Tongue (tissue), 2 donors: ENCODE measurements around the gene IRGQ. TPM values are rescaled to one million over a fixed set of nuclear protein-coding genes. Genes with fewer than 3 reads are reported as not detected.
"Not testable (repeated sequence)": the region's sequence is repeated elsewhere in the genome, so short reads cannot be mapped to it uniquely, and the experiment has no call there.

Experiments
- DNase-seq: peaks from one replicate; pipeline ENCODE4 v3.0.0-alpha.2; 2015
- total RNA-seq: library from RNA; depleted of rRNA; stranded (reverse); fragments of >200 nt; gene quantifications from one replicate; pipeline ENCODE4 v1.2.3, GENCODE V29; 2014

The IRGQ gene
- 26.0 TPM for total RNA-seq

GRCh38 chr19:43595999-43596841 lies at the start of gene IRGQ, which contains the start of gene ZNF576:
TSS of gene IRGQ (minus strand) at chr19:43596134. CDS start at chr19:43595338, 796 bp downstream.
TSS of gene ZNF576 (plus strand) at chr19:43596595. CDS start at chr19:43597109, 514 bp downstream.
- DNase-seq, result peak; percentile 100

DNA sequence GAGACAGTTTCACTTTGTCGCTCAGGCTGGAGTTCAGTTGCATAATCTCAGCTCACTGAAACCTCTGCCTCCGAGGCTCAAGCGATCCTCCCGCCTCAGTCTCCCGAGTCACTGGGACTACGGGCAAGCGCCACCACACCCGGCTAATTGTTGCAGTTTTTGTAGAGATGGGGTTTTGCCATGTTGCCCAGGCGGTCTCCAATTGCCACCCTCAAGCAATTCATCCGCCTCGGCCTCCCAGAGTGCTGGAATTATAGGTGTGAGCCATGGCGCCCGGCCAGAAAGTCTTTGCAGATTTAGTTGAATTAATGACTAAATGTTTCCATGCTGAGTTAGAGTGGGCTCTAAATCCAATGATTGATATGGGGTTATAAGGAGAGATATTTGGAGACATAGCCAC lies 48.2 kb upstream of the IRGQ start:
- DNase-seq, result no peak

DNA sequence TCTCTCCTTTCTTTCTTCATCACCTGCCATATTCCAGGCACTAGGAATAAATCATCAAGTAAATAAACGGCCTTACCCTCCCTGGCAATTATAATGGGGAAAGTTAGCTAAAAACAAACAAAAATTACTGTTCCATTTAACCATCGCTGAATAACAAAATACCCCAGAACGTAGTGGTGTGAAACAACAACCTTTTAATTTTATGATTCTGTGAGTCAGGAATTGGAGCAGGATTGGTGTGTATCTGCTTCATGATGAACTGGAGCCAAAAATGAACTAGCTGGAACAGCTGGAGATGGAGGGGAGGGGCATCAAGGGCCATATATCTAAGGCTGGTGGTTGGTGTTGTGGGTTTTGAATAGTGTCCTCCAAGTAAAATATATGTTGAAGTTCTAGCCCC lies 47.4 kb upstream of the IRGQ start:
- no peak for DNase-seq

DNA sequence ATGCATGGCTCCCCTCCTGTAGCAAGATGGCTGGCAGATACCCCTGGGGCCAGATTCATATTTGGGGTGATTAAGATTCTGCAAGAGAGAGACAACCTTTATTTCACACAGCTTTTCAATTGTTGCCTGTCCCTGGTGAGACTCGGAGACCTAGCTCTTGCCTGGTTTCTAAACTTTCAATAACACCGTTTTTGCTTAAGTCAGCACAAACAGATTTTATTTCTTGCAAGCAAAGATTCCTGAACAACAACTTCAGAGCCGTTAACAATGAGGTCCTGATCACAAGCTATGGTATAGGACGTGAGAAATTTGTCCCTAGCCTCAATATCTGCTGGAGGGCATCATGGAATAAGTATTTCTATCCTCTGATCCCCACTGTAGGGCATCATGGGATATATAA lies 46.6 kb upstream of the IRGQ start:
- DNase-seq, result no peak

DNA sequence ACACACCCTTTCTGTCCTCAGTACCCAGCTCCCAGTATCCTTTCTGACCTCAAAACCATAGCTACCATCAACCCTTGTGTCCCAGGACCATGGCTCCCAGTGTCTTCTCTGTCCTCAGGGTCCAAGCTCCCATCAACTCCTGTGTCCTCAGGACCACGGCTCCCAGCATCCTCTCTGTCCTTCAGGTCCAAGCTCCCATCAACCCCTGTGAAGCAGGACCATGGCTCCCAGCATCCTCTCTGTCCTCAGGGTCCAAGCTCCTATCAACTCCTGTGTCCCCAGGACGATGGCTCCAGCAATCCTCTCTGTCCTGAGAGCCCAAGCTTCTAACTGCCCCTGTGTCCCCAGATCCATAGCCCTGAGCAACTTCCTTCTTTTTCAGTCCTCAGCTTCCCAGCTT lies 45.4 kb upstream of the IRGQ start:
- no peak for DNase-seq

DNA sequence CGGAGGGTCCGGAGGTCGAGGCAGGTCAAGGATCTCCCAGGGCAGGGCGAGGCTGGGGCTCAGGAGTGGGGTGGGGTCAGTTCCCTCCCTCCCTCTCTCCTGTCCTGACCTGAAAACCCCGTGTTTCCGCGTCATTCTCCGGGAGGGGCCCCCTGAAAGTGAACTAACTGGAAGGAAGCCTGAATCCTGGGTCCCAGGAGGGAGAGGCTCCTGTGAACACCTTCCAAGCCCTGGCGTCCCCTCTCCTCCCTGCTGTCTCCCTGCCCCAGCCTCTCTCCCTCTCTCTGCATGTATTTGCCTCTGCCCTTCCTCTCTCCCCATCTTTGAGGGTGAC lies 44.5 kb upstream of the IRGQ start:
- DNase-seq, result no peak

- DNase-seq, result peak; percentile 45
These were observed 43.8 kb upstream of the IRGQ start, which contains the start of gene CADM4 for GRCh38 chr19:43639519-43640423. TSS of gene CADM4 (minus strand) at chr19:43639850. CDS start at chr19:43639790, 60 bp downstream.

DNA sequence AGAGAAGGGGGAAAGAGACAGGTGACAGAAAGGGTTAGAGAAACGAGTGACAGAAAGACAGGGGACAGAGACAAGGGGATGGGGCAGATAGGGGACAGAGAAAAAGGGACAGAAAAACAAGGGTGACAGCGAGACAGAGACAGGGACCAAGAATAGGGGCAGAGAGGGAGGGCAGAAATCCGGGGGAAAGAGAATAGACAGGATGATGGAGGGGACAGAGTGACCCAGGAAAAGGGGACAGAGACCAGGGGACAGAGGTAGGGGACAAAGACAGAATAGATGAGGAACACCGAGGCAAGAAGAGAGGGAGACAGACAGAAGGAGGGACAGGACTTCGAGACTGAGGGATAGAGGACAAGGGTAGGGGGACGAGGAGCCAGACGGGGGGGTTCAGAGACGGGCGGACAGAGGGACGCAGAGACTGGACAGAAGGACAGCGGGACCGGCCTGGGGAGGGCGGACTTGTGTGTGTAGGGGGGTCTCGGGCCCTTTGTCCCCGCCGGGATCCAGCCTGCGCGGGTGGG lies 43.1 kb upstream of the IRGQ start:
- no peak for DNase-seq

DNA sequence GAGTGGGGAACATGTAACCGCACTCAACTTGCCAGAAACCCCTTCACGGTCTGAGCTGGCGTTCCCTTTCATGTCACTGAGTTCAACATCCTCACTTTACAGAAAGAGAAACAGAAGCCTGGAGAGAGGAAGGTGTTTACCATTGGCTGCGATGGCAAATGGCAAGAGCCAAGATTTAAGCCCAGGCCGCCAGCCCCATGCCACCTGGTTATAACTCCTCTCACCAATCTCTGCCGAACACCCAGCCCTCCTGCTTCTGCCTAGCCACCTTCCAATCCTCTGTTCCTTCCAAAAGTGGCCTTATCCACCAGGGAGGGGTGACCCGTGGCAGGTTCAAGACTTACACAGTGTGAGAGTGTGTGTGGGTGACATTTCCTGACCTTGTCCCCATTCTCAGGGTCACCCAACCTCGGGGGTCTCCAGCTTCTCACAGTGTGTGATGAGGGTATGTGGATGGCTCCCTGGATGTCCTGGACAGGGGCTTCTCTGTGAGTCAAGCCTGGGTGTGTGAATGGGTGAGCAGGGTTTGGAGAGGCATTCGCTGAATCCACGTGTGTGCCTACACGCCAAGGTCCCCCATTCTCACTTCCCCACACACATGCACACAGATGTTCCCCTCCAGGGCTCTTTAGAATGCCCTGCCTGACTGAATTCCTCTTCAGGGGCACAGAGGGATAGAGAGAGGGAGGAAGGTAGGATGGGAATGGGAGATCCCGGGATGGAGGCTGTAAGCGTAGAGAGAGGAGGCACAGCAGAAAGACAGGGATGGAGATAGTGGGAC lies 42.5 kb upstream of the IRGQ start:
- DNase-seq, result no peak

- no peak for DNase-seq
These were observed 40.3 kb upstream of the IRGQ start for GRCh38 chr19:43636121-43636683.

DNA sequence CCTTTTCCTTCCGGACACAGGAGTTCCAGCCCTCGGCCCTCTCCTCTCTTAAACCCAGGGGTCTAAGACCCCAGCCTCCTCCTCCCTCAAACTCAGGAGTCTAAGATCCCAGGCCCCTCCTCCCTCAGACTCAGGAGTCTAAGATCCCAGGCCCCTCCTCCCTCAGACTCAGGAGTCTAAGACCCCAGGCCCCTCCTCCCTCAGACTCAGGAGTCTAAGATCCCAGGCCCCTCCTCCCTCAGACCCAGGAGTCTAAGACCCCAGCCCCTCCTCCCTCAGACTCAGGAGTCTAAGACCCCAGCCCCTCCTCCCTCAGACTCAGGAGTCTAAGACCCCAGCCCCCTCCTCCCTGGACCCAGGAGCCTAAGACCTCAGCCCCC lies 39.6 kb upstream of the IRGQ start:
- not testable (repeated sequence) for DNase-seq

GRCh38 chr19:43634872-43635560 lies 39.1 kb upstream of the IRGQ start:
- DNase-seq, result peak; percentile 56

GRCh38 chr19:43634506-43634871 lies 38.6 kb upstream of the IRGQ start:
- peak; percentile 52 for DNase-seq

DNA sequence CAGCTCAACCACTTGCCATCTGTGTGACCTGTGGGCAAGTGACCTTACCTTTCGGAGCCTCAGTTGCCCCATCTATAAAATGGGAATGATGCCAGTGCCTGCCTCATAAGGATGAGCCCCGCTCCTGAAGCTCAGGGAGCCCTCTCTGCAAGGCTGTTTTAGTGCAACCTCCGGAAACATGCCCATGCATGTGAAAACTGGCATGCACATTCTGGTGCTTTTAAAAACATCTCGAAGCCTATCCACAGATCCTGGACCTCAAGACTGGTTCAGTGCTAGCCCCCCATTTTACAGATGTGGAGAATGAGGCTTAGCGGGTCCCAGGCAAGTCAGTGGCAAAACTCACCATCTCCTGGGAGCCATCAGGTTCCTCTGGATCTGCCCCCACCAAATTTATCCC lies 38.1 kb upstream of the IRGQ start:
- no peak for DNase-seq

- no peak for DNase-seq
These were observed 37.6 kb upstream of the IRGQ start for GRCh38 chr19:43633520-43633919.

DNA sequence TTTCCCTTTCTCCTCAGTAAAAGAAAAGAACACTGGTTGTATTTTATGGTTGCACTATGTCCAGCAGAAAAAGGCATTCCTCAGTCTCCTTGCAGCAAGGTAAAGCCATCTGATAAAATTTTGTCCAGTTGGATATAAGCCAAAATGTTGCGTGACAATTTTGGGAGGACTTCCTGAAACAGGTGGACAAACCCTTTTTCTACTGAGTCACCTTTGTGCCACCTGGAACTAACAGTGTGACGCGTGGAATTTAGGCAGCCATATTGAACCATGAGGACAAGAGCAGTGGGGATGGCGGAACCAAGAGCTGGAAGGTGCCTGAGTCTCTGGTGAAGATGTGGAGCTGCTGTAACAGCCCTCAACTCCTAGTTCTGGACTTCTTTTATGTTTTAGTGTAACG lies 35.6 kb upstream of the IRGQ start:
- DNase-seq, result no peak

- DNase-seq, result no peak
These were observed 32.9 kb upstream of the IRGQ start for GRCh38 chr19:43628646-43629326.

- no peak for DNase-seq
These were observed 30.9 kb upstream of the IRGQ start for GRCh38 chr19:43626838-43627237.

GRCh38 chr19:43625918-43626579 lies 30.1 kb upstream of the IRGQ start:
- DNase-seq, result no peak

- DNase-seq, result peak; percentile 44
These were observed 29.0 kb upstream of the IRGQ start for GRCh38 chr19:43624933-43625332.
